ENCODE measurements around the gene GALT.

Gene GALT

DNA sequence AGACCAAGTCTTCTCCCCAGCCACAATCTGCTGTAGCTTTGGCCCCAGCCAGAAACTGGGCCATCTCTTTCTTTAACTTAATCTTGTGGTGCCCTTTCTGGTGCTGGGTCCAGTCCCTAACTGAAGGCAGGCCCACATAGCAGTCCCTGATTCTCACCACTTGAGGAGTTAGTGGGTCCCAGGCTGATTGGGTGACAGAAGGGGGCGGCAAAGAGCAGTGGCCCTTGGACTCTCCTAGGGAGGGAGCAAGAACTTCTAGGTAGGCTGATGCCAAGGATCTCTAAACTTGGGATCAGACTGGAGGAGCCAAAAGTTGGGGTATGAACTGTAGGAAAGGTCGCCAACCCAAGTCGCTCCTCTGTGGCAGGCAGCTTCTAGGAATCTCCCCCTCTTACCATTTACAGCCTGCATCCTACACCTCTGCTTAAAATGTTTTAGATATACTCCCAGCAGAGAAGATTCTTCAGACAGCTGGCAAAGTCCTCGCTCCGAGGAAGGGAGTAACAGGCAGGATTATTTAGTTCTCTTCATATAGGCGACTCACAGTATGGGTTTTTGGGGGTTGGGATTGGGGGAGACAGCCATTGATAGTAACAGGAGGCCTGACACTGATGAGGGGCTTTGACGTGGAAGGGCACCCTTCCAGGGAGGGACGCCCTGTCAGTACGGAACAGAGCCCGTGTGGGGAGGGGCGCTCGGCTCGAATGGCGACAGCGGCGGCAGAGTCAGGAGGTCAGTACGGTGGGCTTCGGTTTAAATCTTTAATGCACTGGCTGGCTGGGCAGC lies 18.0 kb downstream of the GALT start:
- Histone ChIP-seq H3K27me3 (replicated peaks; ENCODE audit: insufficient read depth, low read length) (no peaks in the 10 kb centered on the region), H3K27ac (ENCODE audit: low read length) (peak overlapping the region; percentile 50; the same call in 1 of the 2 replicates), H3K79me2 (ENCODE audit: low read length) (no peaks in the 10 kb centered on the region), H3K9me2 (replicated peaks; ENCODE audit: insufficient read depth, low read length) (no peaks in the 10 kb centered on the region), H3K4me1 (ENCODE audit: low read length) (peaks cover 9% of the 10 kb centered on the region; the same call in 1 of the 2 replicates), H3K36me3 (replicated peaks; ENCODE audit: insufficient read depth, low read length) (no peaks in the 10 kb centered on the region), H4K20me1 (ENCODE audit: insufficient read depth, low read length) (no peaks in the 10 kb centered on the region), H2AFZ (ENCODE audit: low read length) (peak overlapping the region; percentile 94), H3K9me3 (replicated peaks; ENCODE audit: insufficient read depth, low read length) (no peaks in the 10 kb centered on the region), H3K4me3 (ENCODE audit: low read length) (peak overlapping the region; percentile 67), H3K4me2 (ENCODE audit: low read depth, low read length) (peak overlapping the region; percentile 98), H3K9ac (ENCODE audit: low read length) (peak overlapping the region; percentile 61; the same call in 1 of the 2 replicates), H3F3A (ENCODE audit: insufficient read depth, low read length) (peaks cover 17% of the 10 kb centered on the region)
- no peak for TF ChIP-seq EZH2 (optimal IDR thresholded peaks at IDR 0.05; ENCODE audit: low read depth, low read length)
- peak; percentile 100 for TF ChIP-seq CTCF (IDR thresholded peaks at IDR 0.05; ENCODE audit: low read length)
- TF ChIP-seq EZH2phosphoT487 (IDR thresholded peaks at IDR 0.05; ENCODE audit: low read length): no peak
- peak; percentile 84 for DNase-seq

GRCh38 chr9:34665067-34665380 lies 18.5 kb downstream of the GALT start:
- peak overlapping the region; percentile 98 for H3K4me2 ChIP-seq (ENCODE audit: low read depth, low read length)
- H3K4me3 ChIP-seq (ENCODE audit: low read length): peak overlapping the region; percentile 67
- peak overlapping the region; percentile 94 for H2AFZ ChIP-seq (ENCODE audit: low read length)
- H3K79me2 ChIP-seq (ENCODE audit: low read length): no peaks in the 10 kb centered on the region
- no peak for DNase-seq
- peaks cover 17% of the 10 kb centered on the region for H3F3A ChIP-seq (ENCODE audit: insufficient read depth, low read length)
- H3K36me3 ChIP-seq (replicated peaks; ENCODE audit: insufficient read depth, low read length): no peaks in the 10 kb centered on the region
- no peaks in the 10 kb centered on the region for H3K9me3 ChIP-seq (replicated peaks; ENCODE audit: insufficient read depth, low read length)
- H3K27me3 ChIP-seq (replicated peaks; ENCODE audit: insufficient read depth, low read length): no peaks in the 10 kb centered on the region
- H3K27ac ChIP-seq (ENCODE audit: low read length): peak overlapping the region; percentile 50; the same call in 1 of the 2 replicates
- H3K4me1 ChIP-seq (ENCODE audit: low read length): peaks cover 9% of the 10 kb centered on the region; the same call in 1 of the 2 replicates
- H3K9ac ChIP-seq (ENCODE audit: low read length): peak overlapping the region; percentile 61; the same call in 1 of the 2 replicates
- H3K9me2 ChIP-seq (replicated peaks; ENCODE audit: insufficient read depth, low read length): no peaks in the 10 kb centered on the region
- H4K20me1 ChIP-seq (ENCODE audit: insufficient read depth, low read length): no peaks in the 10 kb centered on the region
- no peak for TF ChIP-seq CTCF (IDR thresholded peaks at IDR 0.05; ENCODE audit: low read length)
- TF ChIP-seq EZH2 (optimal IDR thresholded peaks at IDR 0.05; ENCODE audit: low read depth, low read length): no peak
- TF ChIP-seq EZH2phosphoT487 (IDR thresholded peaks at IDR 0.05; ENCODE audit: low read length): no peak

GRCh38 chr9:34665381-34666250 lies 19.1 kb downstream of the GALT start:
- TF ChIP-seq EZH2phosphoT487 (IDR thresholded peaks at IDR 0.05; ENCODE audit: low read length): no peak
- TF ChIP-seq EZH2 (optimal IDR thresholded peaks at IDR 0.05; ENCODE audit: low read depth, low read length): no peak
- TF ChIP-seq CTCF (IDR thresholded peaks at IDR 0.05; ENCODE audit: low read length): no peak
- H3K79me2 ChIP-seq (ENCODE audit: low read length): no peaks in the 10 kb centered on the region
- DNase-seq: peak; percentile 93
- no peaks in the 10 kb centered on the region for H3K27me3 ChIP-seq (replicated peaks; ENCODE audit: insufficient read depth, low read length)
- H3K4me2 ChIP-seq (ENCODE audit: low read depth, low read length): peak overlapping the region; percentile 98
- H3K36me3 ChIP-seq (replicated peaks; ENCODE audit: insufficient read depth, low read length): no peaks in the 10 kb centered on the region
- H3K9ac ChIP-seq (ENCODE audit: low read length): peak overlapping the region; percentile 96
- H3K4me3 ChIP-seq (ENCODE audit: low read length): peak overlapping the region; percentile 97
- H3K27ac ChIP-seq (ENCODE audit: low read length): peak overlapping the region; percentile 91
- no peaks in the 10 kb centered on the region for H3K9me2 ChIP-seq (replicated peaks; ENCODE audit: insufficient read depth, low read length)
- peaks cover 17% of the 10 kb centered on the region for H3F3A ChIP-seq (ENCODE audit: insufficient read depth, low read length)
- peak overlapping the region; percentile 95 for H2AFZ ChIP-seq (ENCODE audit: low read length)
- H3K4me1 ChIP-seq (ENCODE audit: low read length): peaks cover 9% of the 10 kb centered on the region; the same call in 1 of the 2 replicates
- no peaks in the 10 kb centered on the region for H3K9me3 ChIP-seq (replicated peaks; ENCODE audit: insufficient read depth, low read length)
- H4K20me1 ChIP-seq (ENCODE audit: insufficient read depth, low read length): no peaks in the 10 kb centered on the region
